HCT116 (cell line): ENCODE measurements around the gene SH2B3. TPM values are rescaled to one million over a fixed set of nuclear protein-coding genes. Genes with fewer than 3 reads are reported as not detected.

ENCODE experiments used
- ATAC-seq: fragments of 200-7000 bp; cut with Tn5 transposase; 2 replicates; pipeline ENCODE4 v1.9.1; 2020; ENCODE audit warnings: mild to moderate bottlenecking, moderate library complexity
- BruUV-seq: library from RNA; stranded (reverse); fragments of 400-500 nt; replicated peaks from 2 replicates; lab custom pipeline; 2021; lab: Mats Ljungman, UMichigan
- CTCF ChIA-PET: fragments of 300-600 bp; sonication (Branson Sonifier 250); formaldehyde crosslinking; loops from one replicate; lab custom pipeline; 2021; ENCODE audit warnings: antibody characterized with exemption; lab: Charles Lee
- POLR2A ChIA-PET: fragments of 300-600, 350-600 bp; sonication (Branson Sonifier 250); formaldehyde crosslinking; loops from one replicate; lab custom pipeline; 2021; ENCODE audit warnings: antibody characterized with exemption; lab: Charles Lee
- RAD21 ChIA-PET, 2 experiments: fragments of 300-600 bp; sonication (Branson Sonifier 250); formaldehyde crosslinking; loops; one replicate each; lab custom pipeline; 2023; ENCODE audit warnings: low total read pairs in 2 of 2; ENCODE audit not compliant: uncharacterized antibody in 2 of 2, unreplicated experiment in 2 of 2, low non-redundant PET in 1 of 2; lab: Charles Lee
- DNase-seq: peaks from one replicate; pipeline ENCODE4 v3.0.0-alpha.2; 2010; ENCODE audit warnings: low read depth, low spot score
- H2AFZ ChIP-seq: fragments of 200-600 bp; shearing (Covaris generic), sonication (generic); 2 replicates; pipeline ENCODE4 v1.6.1; 2017; ENCODE audit warnings: low read depth, mixed run types, mixed read lengths, antibody characterized with exemption, low read length; ENCODE audit not compliant: poor library complexity, severe bottlenecking
- H3K27ac ChIP-seq: 2 replicates; pipeline ENCODE4 v1.5.1; 2012; ENCODE audit warnings: low read depth, low read length
- H3K27me3 ChIP-seq: fragments of 200-600 bp; sonication (generic); 2 replicates; pipeline ENCODE4 v1.6.1; 2016; ENCODE audit warnings: mixed run types, low read length, mixed read lengths; ENCODE audit not compliant: insufficient read depth
- H3K36me3 ChIP-seq, 2 experiments: fragments of 200-500 bp in 1 of 2; fragments of 200-600 bp in 1 of 2; sonication (Bioruptor generic) in 1 of 2; sonication (generic) in 1 of 2; 2 replicates each; pipeline versions ENCODE4 v1.5.1 to v1.6.1; 2014 to 2016; ENCODE audit warnings: low read length in 2 of 2, inconsistent platforms in 1 of 2, mixed read lengths in 1 of 2, mixed run types in 1 of 2; ENCODE audit not compliant: insufficient read depth in 2 of 2, control insufficient read depth in 1 of 2
- H3K4me1 ChIP-seq, 2 experiments: fragments of 200-600 bp in 1 of 2; sonication (generic) in 1 of 2; 2 replicates each; pipeline versions ENCODE4 v1.5.1 to v1.6.1; 2012 to 2017; ENCODE audit warnings: low read length in 2 of 2, inconsistent platforms in 1 of 2, mild to moderate bottlenecking in 1 of 2, mixed read lengths in 1 of 2, mixed run types in 1 of 2, moderate library complexity in 1 of 2; ENCODE audit not compliant: insufficient read depth in 2 of 2, control insufficient read depth in 1 of 2
- H3K4me2 ChIP-seq: fragments of 200-600 bp; sonication (generic); 2 replicates; pipeline ENCODE4 v1.6.1; 2017; ENCODE audit warnings: mixed run types, low read length, mixed read lengths
- H3K4me3 ChIP-seq, 2 experiments: fragments of 200-600 bp in 1 of 2; sonication (generic) in 1 of 2; replicated peaks in 1 of 2; 2 replicates each; pipeline ENCODE4 v1.5.1; 2011 to 2016; ENCODE audit warnings: low read length in 2 of 2, control low read depth in 1 of 2, low read depth in 1 of 2, mild to moderate bottlenecking in 1 of 2, mixed read lengths in 1 of 2, mixed run types in 1 of 2
- H3K79me2 ChIP-seq: fragments of 200-600 bp; sonication (generic); 2 replicates; pipeline ENCODE4 v1.6.1; 2017; ENCODE audit warnings: mild to moderate bottlenecking, mixed run types, low read length, moderate library complexity, mixed read lengths; ENCODE audit not compliant: insufficient read depth
- H3K9ac ChIP-seq: fragments of 200-600 bp; sonication (generic); 2 replicates; pipeline ENCODE4 v1.6.1; 2016; ENCODE audit warnings: low read length, mixed read lengths
- H3K9me2 ChIP-seq: fragments of 200-600 bp; sonication (generic), shearing (Covaris generic); 2 replicates; pipeline ENCODE4 v1.6.1; 2017; ENCODE audit warnings: mixed run types, mild to moderate bottlenecking, moderate library complexity; ENCODE audit not compliant: insufficient read depth
- H3K9me3 ChIP-seq, 2 experiments: fragments of 200-500 bp in 1 of 2; fragments of 200-600 bp in 1 of 2; sonication (Bioruptor generic) in 1 of 2; sonication (generic) in 1 of 2; 2 replicates each; pipeline ENCODE4 v1.6.1; 2014 to 2017; ENCODE audit warnings: low read length in 2 of 2, mixed read lengths in 2 of 2, inconsistent platforms in 1 of 2, low read depth in 1 of 2, mild to moderate bottlenecking in 1 of 2, mixed run types in 1 of 2, moderate library complexity in 1 of 2; ENCODE audit not compliant: control insufficient read depth in 1 of 2, insufficient read depth in 1 of 2
- H4K20me1 ChIP-seq: fragments of 200-600 bp; sonication (generic), shearing (Covaris generic); 2 replicates; pipeline ENCODE4 v1.6.1; 2017; ENCODE audit warnings: mixed run types, mild to moderate bottlenecking, moderate library complexity; ENCODE audit not compliant: insufficient read depth
- CBX3 ChIP-seq: IDR thresholded peaks from 2 replicates; pipeline ENCODE4 v1.6.1; 2012; ENCODE audit warnings: low read depth
- CEBPB ChIP-seq: IDR thresholded peaks from 2 replicates; pipeline ENCODE4 v1.6.1; 2012; ENCODE audit warnings: low read depth
- EGR1 ChIP-seq: IDR thresholded peaks from 2 replicates; pipeline ENCODE4 v1.6.1; 2012; ENCODE audit warnings: low read depth
- ELF1 ChIP-seq: IDR thresholded peaks from 2 replicates; pipeline ENCODE4 v1.6.1; 2012; ENCODE audit warnings: low read depth, borderline replicate concordance
- JUND ChIP-seq: IDR thresholded peaks from 2 replicates; pipeline ENCODE4 v1.6.1; 2012
- POLR2AphosphoS5 ChIP-seq: IDR thresholded peaks from 2 replicates; pipeline ENCODE4 v1.6.1; 2011; ENCODE audit warnings: mild to moderate bottlenecking, low read depth, low read length, moderate library complexity
- RAD21 ChIP-seq: IDR thresholded peaks from 2 replicates; pipeline ENCODE4 v1.6.1; 2012; ENCODE audit warnings: low read depth, mild to moderate bottlenecking
- REST ChIP-seq: IDR thresholded peaks from 2 replicates; pipeline ENCODE4 v1.6.1; 2012; ENCODE audit warnings: low read depth
- SIN3A ChIP-seq: IDR thresholded peaks from 2 replicates; pipeline ENCODE4 v1.6.1; 2012; ENCODE audit warnings: low read depth
- SRF ChIP-seq: IDR thresholded peaks from 2 replicates; pipeline ENCODE4 v1.6.1; 2012; ENCODE audit warnings: low read depth
- TCF7L2 ChIP-seq: IDR thresholded peaks from 2 replicates; pipeline ENCODE4 v1.7.0; 2011; ENCODE audit warnings: borderline replicate concordance, inconsistent platforms; ENCODE audit not compliant: insufficient read depth, insufficient read length; ENCODE audit errors: extremely low read depth
- ZFX ChIP-seq: fragments of 450-650 bp; IDR thresholded peaks from 2 replicates; pipeline ENCODE4 v1.6.1; 2017
- ZNF274 ChIP-seq: fragments of 200-500 bp; sonication (Bioruptor generic); IDR thresholded peaks from 2 replicates; pipeline ENCODE4 v1.6.1; 2014; ENCODE audit warnings: mild to moderate bottlenecking, low read depth, low read length, inconsistent platforms
- intact Hi-C: fragments of 100-400 bp; cut with micrococcal nuclease; formaldehyde crosslinking; loops from 2 replicates; pipeline ENCODE4 v1.10.0; 2022
- total RNA-seq: library from RNA; stranded (reverse); gene quantifications from one replicate; pipeline ENCODE4 v1.2.1, GENCODE V29; 2021; ENCODE audit not compliant: unreplicated experiment
- TF ChIP-seq, protein P1 (sequence below), 3 experiments: fragments of 200-600 bp in 1 of 3; sonication (generic) in 1 of 3; IDR thresholded peaks in 2 of 3; conservative IDR thresholded peaks in 1 of 3; 2 replicates each; pipeline ENCODE4 v1.5.1; 2012 to 2017; ENCODE audit warnings: low read depth in 2 of 3, low read length in 2 of 3, antibody characterized with exemption in 1 of 3, borderline replicate concordance in 1 of 3, control low read depth in 1 of 3, mild to moderate bottlenecking in 1 of 3, mixed read lengths in 1 of 3, mixed run types in 1 of 3, moderate library complexity in 1 of 3; ENCODE audit not compliant: insufficient read depth in 1 of 3
- TF ChIP-seq, protein P2 (sequence below): IDR thresholded peaks from 2 replicates; pipeline ENCODE4 v1.6.1; 2012

Gene SH2B3
- total RNA-seq, 1 experiment from 2014 or later: 17.3 TPM

GRCh38 chr12:111408116-111408440, 2.4 kb downstream of the SH2B3 start:
- DNase-seq (no peak), ATAC-seq (no peak)
- H3K9me2 ChIP-seq: no peaks in the 10 kb centered on the region
- no peaks in the 10 kb centered on the region for H3K36me3 ChIP-seq
- H2AFZ ChIP-seq: no peak overlapping the region
- no peaks in the 10 kb centered on the region for H3K9me3 ChIP-seq
- no peak overlapping the region for H3K9ac ChIP-seq
- TF ChIP-seq REST (no peak), EGR1 (no peak), CEBPB (no peak), SIN3A (no peak), SRF (no peak), POLR2AphosphoS5 (no peak), ELF1 (no peak), RAD21 (no peak), JUND (no peak), TCF7L2 (no peak), ZFX (no peak), ZNF274 (no peak), CBX3 (no peak)
- TF ChIP-seq, protein P1, sequence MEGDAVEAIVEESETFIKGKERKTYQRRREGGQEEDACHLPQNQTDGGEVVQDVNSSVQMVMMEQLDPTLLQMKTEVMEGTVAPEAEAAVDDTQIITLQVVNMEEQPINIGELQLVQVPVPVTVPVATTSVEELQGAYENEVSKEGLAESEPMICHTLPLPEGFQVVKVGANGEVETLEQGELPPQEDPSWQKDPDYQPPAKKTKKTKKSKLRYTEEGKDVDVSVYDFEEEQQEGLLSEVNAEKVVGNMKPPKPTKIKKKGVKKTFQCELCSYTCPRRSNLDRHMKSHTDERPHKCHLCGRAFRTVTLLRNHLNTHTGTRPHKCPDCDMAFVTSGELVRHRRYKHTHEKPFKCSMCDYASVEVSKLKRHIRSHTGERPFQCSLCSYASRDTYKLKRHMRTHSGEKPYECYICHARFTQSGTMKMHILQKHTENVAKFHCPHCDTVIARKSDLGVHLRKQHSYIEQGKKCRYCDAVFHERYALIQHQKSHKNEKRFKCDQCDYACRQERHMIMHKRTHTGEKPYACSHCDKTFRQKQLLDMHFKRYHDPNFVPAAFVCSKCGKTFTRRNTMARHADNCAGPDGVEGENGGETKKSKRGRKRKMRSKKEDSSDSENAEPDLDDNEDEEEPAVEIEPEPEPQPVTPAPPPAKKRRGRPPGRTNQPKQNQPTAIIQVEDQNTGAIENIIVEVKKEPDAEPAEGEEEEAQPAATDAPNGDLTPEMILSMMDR (IDR thresholded peaks at IDR 0.05 in 2 of 3, conservative IDR thresholded peaks at IDR 0.05 in 1 of 3; ENCODE audit: borderline replicate concordance in 1 of 3, insufficient read depth in 1 of 3, low read depth in 2 of 3, low read length in 2 of 3): no peak
- TF ChIP-seq, protein P2, sequence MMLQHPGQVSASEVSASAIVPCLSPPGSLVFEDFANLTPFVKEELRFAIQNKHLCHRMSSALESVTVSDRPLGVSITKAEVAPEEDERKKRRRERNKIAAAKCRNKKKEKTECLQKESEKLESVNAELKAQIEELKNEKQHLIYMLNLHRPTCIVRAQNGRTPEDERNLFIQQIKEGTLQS: no peak
- TF ChIP-seq, all 23 proteins: peak for 0
- ChIA-PET POLR2A (no interaction called here), CTCF (no interaction called here), RAD21 (no interaction called here)
- H3K4me2 ChIP-seq: no peak overlapping the region
- peaks cover 29 to 72% of the 10 kb centered on the region in 2 experiments for H3K4me1 ChIP-seq
- intact Hi-C loops: no loop called here
- H4K20me1 ChIP-seq: no peaks in the 10 kb centered on the region
- no TSS peak for BruUV-seq
- peaks cover 40% of the 10 kb centered on the region for H3K79me2 ChIP-seq
- H3K27me3 ChIP-seq: no peaks in the 10 kb centered on the region
- no peak overlapping the region for H3K27ac ChIP-seq
- H3K4me3 ChIP-seq: no peak overlapping the region
